HepG2 (cell line): ENCODE results near the gene GRM7. TPM values are rescaled to one million over a fixed set of nuclear protein-coding genes. Genes with fewer than 3 reads are reported as not detected.

Experiments
- ATAC-seq: fragments of 200-7000 bp; cut with Tn5 transposase; 3 replicates; pipeline ENCODE4 v1.9.1; 2020; ENCODE audit warnings: mild to moderate bottlenecking, moderate library complexity
- BruUV-seq: library from RNA; stranded (reverse); fragments of 400-500 nt; replicated peaks from 2 replicates; lab custom pipeline; 2021; lab: Mats Ljungman, UMichigan
- CTCF ChIA-PET: fragments of 300-600 bp; formaldehyde crosslinking; extraction: SDS; loops from one replicate; lab custom pipeline; 2021; ENCODE audit warnings: low total read pairs, inconsistent platforms, low intra/inter-chr PET ratio; lab: Yijun Ruan, JAX
- POLR2A ChIA-PET: fragments of 350-600 bp; sonication (Branson Sonifier 250); formaldehyde crosslinking; loops from one replicate; lab custom pipeline; 2020; ENCODE audit warnings: antibody characterized with exemption, inconsistent platforms; lab: Yijun Ruan, JAX
- DNase-seq: peaks from one replicate; pipeline ENCODE4 v3.0.0-alpha.2; 2015; ENCODE audit warnings: low spot score
- FAIRE-seq: peaks from 3 replicates; lab custom pipeline; 2011; peaks lifted over from hg19 to GRCh38; lab: Jason Lieb, UNC
- H2AFZ ChIP-seq: one replicate; pipeline ENCODE4 v1.6.1; 2011; ENCODE audit warnings: low read length, inconsistent platforms
- H3K27ac ChIP-seq: fragments of 300-600 bp; 3 replicates; pipeline ENCODE4 v1.8.0; 2011; ENCODE audit warnings: mixed run types, mild to moderate bottlenecking, mixed read lengths, low read length, inconsistent platforms; ENCODE audit not compliant: insufficient read depth; ENCODE audit errors: extremely low read length
- H3K27me3 ChIP-seq, 2 experiments: fragments of 200-600 bp in 1 of 2; 2 replicates in 1 of 2; 3 replicates in 1 of 2; pipeline versions ENCODE4 v1.6.0 to v1.8.0; 2011; ENCODE audit warnings: low read length in 2 of 2, mild to moderate bottlenecking in 2 of 2, moderate library complexity in 2 of 2, inconsistent platforms in 1 of 2; ENCODE audit not compliant: insufficient read depth in 2 of 2, control insufficient read depth in 1 of 2
- H3K36me3 ChIP-seq, 2 experiments: fragments of 200-600 bp in 1 of 2; replicated peaks in 1 of 2; 2 replicates in 1 of 2; 3 replicates in 1 of 2; pipeline versions ENCODE4 v1.5.1 to v1.8.0; 2011; ENCODE audit warnings: low read length in 2 of 2, inconsistent platforms in 1 of 2; ENCODE audit not compliant: insufficient read depth in 2 of 2, control insufficient read depth in 1 of 2
- H3K4me1 ChIP-seq: 2 replicates; pipeline ENCODE4 v1.5.1; 2012; ENCODE audit warnings: low read length, inconsistent platforms; ENCODE audit not compliant: insufficient read depth
- H3K4me2 ChIP-seq: 2 replicates; pipeline ENCODE4 v1.6.0; 2011; ENCODE audit warnings: low read depth, low read length, inconsistent platforms
- H3K4me3 ChIP-seq, 3 experiments: fragments of 200-600 bp in 1 of 3; sonication (generic), shearing (Covaris generic) in 1 of 3; replicated peaks in 1 of 3; 2 replicates each; pipeline ENCODE4 v1.5.1; 2011 to 2016; ENCODE audit warnings: low read length in 3 of 3, inconsistent platforms in 2 of 3, low read depth in 2 of 3, mild to moderate bottlenecking in 2 of 3, control low read depth in 1 of 3, mixed read lengths in 1 of 3; ENCODE audit not compliant: insufficient read depth in 1 of 3
- H3K79me2 ChIP-seq: one replicate; pipeline ENCODE4 v1.6.1; 2011; ENCODE audit warnings: low read length, inconsistent platforms; ENCODE audit not compliant: insufficient read depth
- H3K9ac ChIP-seq: 2 replicates; pipeline ENCODE4 v1.6.0; 2011; ENCODE audit warnings: mild to moderate bottlenecking, low read depth, low read length, inconsistent platforms; ENCODE audit not compliant: insufficient read depth
- H3K9me3 ChIP-seq: 2 replicates; pipeline ENCODE4 v1.5.1; 2012; ENCODE audit warnings: mild to moderate bottlenecking, low read length
- H4K20me1 ChIP-seq: 2 replicates; pipeline ENCODE4 v1.6.0; 2011; ENCODE audit warnings: inconsistent platforms, mild to moderate bottlenecking, low read length, moderate library complexity; ENCODE audit not compliant: insufficient read depth
- CC2D1A ChIP-seq: sonication (generic); formaldehyde crosslinking; IDR thresholded peaks from 2 replicates; pipeline ENCODE4 v1.8.1; 2023; ENCODE audit warnings: mild to moderate bottlenecking, missing genetic modification reagents
- HCFC1 ChIP-seq: fragments of 150-350 bp; IDR thresholded peaks from 2 replicates; pipeline ENCODE4 v1.6.1; 2014; ENCODE audit warnings: low read depth, low read length
- HNRNPH1 ChIP-seq: fragments of 200-400 bp; formaldehyde crosslinking; optimal IDR thresholded peaks from 2 replicates; pipeline ENCODE3; 2017; ENCODE audit warnings: mild to moderate bottlenecking, low read depth, low read length
- LRRFIP1 ChIP-seq: sonication (generic); formaldehyde crosslinking; conservative IDR thresholded peaks from 2 replicates; pipeline ENCODE4 v1.4.0; 2020; ENCODE audit warnings: missing genetic modification reagents
- PBX3 ChIP-seq: sonication (generic); formaldehyde crosslinking; IDR thresholded peaks from 2 replicates; pipeline ENCODE4 v1.8.1; 2023; ENCODE audit warnings: missing genetic modification reagents, inconsistent platforms, borderline replicate concordance
- ZNF431 ChIP-seq: sonication (generic); formaldehyde crosslinking; IDR thresholded peaks from 2 replicates; pipeline ENCODE4 v1.9.0; 2022; ENCODE audit warnings: missing genetic modification reagents, low read depth, mild to moderate bottlenecking, borderline replicate concordance
- ZNF614 ChIP-seq: IDR thresholded peaks from 2 replicates; pipeline ENCODE4 v1.6.1; 2018; ENCODE audit warnings: missing biosample characterization, missing genetic modification reagents, inconsistent platforms, borderline replicate concordance
- ZNF670 ChIP-seq: sonication (generic); formaldehyde crosslinking; IDR thresholded peaks from 2 replicates; pipeline ENCODE4 v1.8.0; 2022; ENCODE audit warnings: mild to moderate bottlenecking, missing genetic modification reagents, borderline replicate concordance
- whole genome bisulfite sequencing: methylation state at CpG from one replicate; pipeline ENCODE4 v1.1.6; 2017; ENCODE audit warnings: low lambda C conversion rate; 5-methylcytosine and 5-hydroxymethylcytosine counted together
- in situ Hi-C: cut with HindIII; loops from 2 replicates; pipeline ENCODE4 v1.10.0; 2017; ENCODE audit warnings: low pct_unique_long_range_greater_than_20kb; ENCODE audit not compliant: extremely low pct_ligation_motif_present
- intact Hi-C: fragments of 100-400 bp; cut with micrococcal nuclease; formaldehyde crosslinking; loops from one replicate; pipeline ENCODE4 v1.10.0; 2022; ENCODE audit not compliant: unreplicated experiment
- polyA plus RNA-seq, 8 experiments: library from polyadenylated mRNA; depleted of rRNA in 3 of 8; stranded (reverse) in 7 of 8; unstranded in 1 of 8; fragments of >200 nt; fragmentation: Illumina TruSeq in 4 of 8; extraction: Trizol in 4 of 8; gene quantifications; 2 replicates each; pipeline versions ENCODE4 v1.2.1 to v1.2.3, GENCODE V29; 2011 to 2016; ENCODE audit warnings: low read depth in 4 of 8, missing spikeins in 1 of 8, mixed read lengths in 1 of 8; ENCODE audit not compliant: insufficient read depth in 1 of 8
- total RNA-seq, 5 experiments: library from RNA; depleted of rRNA; stranded (reverse); fragments of >200 nt; fragmentation: Illumina TruSeq; extraction: Trizol; gene quantifications; 2 replicates each; pipeline ENCODE4 v1.2.3, GENCODE V29; 2016; ENCODE audit warnings: low read depth in 1 of 5

The GRM7 gene
- total and polyA plus RNA-seq, 2 of the 13 experiments (the other 11 are each of a cell fraction or from before 2014, with no cell fraction given) = not detected

- CTCF ChIA-PET = no interaction called here
- in situ Hi-C loops = no loop called here
- no peak for ATAC-seq
Observed at GRCh38 chr3:7254251-7254650, 393.3 kb downstream of the GRM7 start.

GRCh38 chr3:7260975-7261374 lies 400.1 kb downstream of the GRM7 start:
- H3K4me2 ChIP-seq = no peak overlapping the region
- DNase-seq (no peak), ATAC-seq (no peak), FAIRE-seq (no peak)
- H4K20me1 ChIP-seq = no peaks in the 10 kb centered on the region
- H3K36me3 ChIP-seq = no peaks in the 10 kb centered on the region
- H3K27me3 ChIP-seq = no peaks in the 10 kb centered on the region
- 0% methylated on average over 1 of the region's 1 CpG for WGBS
- no peak overlapping the region for H3K4me3 ChIP-seq
- intact Hi-C loops (no loop called here), in situ Hi-C loops (no loop called here)
- BruUV-seq = no TSS peak
- ChIA-PET CTCF (no interaction called here), POLR2A (no interaction called here)
- no peak overlapping the region for H3K27ac ChIP-seq
- H3K79me2 ChIP-seq = no peaks in the 10 kb centered on the region
- no peak overlapping the region for H2AFZ ChIP-seq
- no peak overlapping the region for H3K9ac ChIP-seq
- H3K9me3 ChIP-seq = peaks cover 86% of the 10 kb centered on the region
- H3K4me1 ChIP-seq = no peaks in the 10 kb centered on the region
- no peak for TF ChIP-seq ZNF614 (CRISPR knock-in tag)
- no peak for TF ChIP-seq HNRNPH1
- no peak for TF ChIP-seq ZNF431 (CRISPR knock-in tag)
- no peak for TF ChIP-seq CC2D1A
- no peak for TF ChIP-seq HCFC1
- no peak for TF ChIP-seq ZNF670 (CRISPR knock-in tag)
- no peak for TF ChIP-seq PBX3
- no peak for TF ChIP-seq LRRFIP1 (CRISPR knock-in tag)

More at GRCh38 chr3:7254251-7254650, 393.3 kb downstream of the GRM7 start:
- 6% methylated on average over 2 of the region's 2 CpGs for WGBS
- Histone ChIP-seq H3K27ac (no peak overlapping the region), H3K4me3 (no peak overlapping the region), H4K20me1 (no peaks in the 10 kb centered on the region), H3K27me3 (no peaks in the 10 kb centered on the region), H3K9me3 (peaks cover 85% of the 10 kb centered on the region), H2AFZ (no peak overlapping the region), H3K9ac (no peak overlapping the region), H3K4me1 (no peaks in the 10 kb centered on the region), H3K4me2 (no peak overlapping the region), H3K36me3 (no peaks in the 10 kb centered on the region), H3K79me2 (no peaks in the 10 kb centered on the region)
- no peak for DNase-seq
- no peak for FAIRE-seq
- intact Hi-C loops = no loop called here
- POLR2A ChIA-PET = no interaction called here
- BruUV-seq = no TSS peak
- TF ChIP-seq ZNF431 (CRISPR knock-in tag) = no peak
